Activated CD4-positive, alpha-beta T cell treated with anti-CD3 and anti-CD28 coated beads for 4 hours (primary cell): ENCODE measurements around the gene MEX3A.
A peak's percentile ranks its signal among the peaks of the same experiment; 100 is the strongest.
"Not testable (repeated sequence)": the region's sequence is repeated elsewhere in the genome, so short reads cannot be mapped to it uniquely, and the experiment has no call there.

Source experiments
- DNase-seq, 2 donors: peaks; one replicate each; pipeline ENCODE4 v3.0.0-alpha.2; 2020

MEX3A gene

DNA sequence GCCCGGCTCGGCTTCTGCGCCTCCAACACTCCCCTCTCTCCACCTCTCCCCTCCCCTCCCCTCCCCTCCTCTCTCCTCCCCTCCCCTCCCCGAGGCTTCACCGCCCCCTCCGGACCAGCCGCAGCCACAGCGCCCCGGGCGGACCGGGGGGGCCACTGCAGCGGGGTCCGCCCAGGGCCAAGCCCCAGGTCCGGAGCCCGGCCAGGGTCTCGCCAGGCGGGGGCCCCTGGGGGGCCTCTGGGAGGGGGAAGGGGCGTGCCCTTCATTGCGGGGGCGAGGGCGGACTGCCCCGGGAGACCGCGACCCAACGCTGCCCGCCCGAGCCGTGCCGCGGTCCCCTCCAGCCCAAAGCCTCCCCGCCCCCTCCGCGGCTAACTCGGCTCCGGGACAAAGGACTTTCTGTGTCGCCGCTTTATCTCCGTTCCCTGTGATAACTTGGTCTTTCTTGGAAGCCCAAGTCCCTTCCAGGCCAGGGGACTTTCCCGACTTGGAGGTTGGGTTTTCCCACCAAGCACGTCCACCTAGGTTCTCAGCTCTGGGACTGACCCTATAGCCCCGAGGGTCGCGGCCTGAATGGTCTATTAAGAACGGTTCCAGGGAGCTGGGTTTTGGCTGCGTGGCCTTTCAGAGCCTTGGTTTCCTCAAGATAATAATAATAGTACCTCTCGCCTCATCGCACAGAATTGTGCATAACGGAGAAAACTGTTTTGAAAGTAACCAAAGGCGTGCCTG, 28.3 kb downstream of the MEX3A start, which contains the start of gene UBQLN4:
Gene UBQLN4 (minus strand): TSS at position 31 of the 732 bp plus-strand sequence. CDS start 97 bp downstream, outside the sequence.
- DNase-seq: peak; percentile 84 to 89

DNA sequence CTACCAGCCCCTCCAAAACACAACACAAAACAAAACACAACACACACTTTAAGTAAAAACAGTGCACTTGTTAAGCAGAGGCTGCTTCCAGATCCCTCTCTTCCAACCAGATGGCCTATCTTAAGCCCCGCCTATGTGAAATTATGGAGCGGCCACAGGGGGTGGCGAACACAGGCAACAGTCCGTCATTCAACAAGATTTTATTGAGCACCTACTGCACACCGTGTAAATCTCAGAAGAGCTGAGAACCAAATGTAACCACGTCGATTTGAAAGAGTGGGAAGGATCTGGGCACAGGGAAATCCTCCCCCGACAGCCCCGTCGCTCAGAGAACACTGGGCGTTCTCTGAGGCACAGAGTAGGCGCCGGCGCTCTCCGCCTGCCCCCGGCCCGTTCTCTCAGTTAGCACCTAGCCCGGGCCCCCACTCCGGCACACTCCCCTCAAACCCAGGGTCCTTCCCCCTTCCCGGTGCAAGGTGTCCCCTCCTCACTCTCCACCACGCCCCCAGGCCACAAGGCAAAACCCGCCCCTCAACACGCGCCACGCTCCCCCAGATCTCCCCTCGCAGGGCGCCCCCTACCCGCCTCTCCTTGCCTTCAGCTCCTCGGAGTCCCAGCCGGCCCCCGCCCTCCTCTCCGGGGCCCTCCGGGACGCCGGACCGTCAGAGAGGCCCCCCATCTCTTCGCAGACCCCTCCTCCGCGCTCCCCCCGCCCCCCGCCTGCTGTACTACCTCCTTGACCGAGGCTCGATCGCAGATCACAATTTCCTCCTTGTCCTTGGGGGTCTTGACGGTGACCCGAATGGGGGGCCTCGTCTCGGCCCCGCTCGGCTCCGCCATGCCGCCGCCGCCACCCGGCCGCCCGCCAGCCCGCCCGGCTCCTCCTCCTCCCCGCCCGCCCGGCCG, 29.1 kb downstream of the MEX3A start:
- DNase-seq: peak; percentile 72 to 73

DNA sequence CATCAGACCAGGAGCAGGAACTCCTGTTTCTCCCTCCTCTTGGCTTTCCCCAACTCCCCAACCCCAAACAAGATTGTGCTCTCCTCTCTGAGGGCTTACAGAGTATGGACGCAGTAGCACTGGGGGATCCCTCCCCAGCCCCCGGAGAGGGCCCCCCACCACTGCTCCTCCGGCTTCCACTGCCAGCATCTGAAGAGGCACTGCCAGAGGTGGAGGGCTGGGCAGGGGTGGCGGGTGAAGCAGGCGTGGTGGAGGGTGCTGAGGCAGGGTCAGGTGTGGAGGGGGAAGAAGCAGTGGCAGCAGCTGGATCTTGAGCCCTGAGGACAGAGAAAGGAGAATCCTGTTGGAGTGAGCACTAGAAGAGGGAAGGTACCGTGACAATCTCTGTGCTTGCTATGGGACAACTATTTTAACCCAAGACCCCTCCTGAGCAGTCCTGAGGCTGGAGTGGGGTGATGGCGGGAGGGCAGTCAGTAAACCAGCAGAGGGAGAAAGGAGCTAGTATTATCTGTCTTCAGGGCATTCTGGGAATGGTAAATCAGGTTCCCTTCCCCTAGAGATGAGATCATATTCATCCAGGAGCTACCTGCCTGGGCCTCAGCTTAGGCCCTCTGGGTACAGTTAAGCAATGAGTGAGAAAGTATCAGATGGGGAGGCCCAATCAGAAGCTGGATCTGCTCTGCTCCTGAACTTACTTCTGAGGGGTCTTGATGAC, 31.1 kb downstream of the MEX3A start:
- DNase-seq: no peak

DNA sequence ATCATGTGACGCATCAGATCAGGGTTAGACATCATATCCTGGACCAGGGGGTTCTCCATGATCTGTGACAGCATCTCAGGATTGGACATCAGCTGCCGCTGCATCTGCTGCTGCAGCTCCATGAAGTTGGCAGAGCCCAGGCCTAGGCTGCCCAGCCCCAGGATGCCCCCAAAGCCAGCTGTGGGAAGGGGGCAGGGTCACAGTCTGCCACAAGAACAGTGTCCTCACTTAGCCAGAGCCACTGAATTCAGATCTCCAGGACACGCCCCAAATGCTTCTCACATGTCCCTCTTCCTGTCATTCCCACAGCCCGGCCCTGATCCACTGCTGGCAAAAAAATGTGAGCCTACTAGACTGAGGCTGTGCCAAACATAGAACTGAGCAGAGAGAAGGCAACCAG, 31.9 kb downstream of the MEX3A start:
- DNase-seq: no peak

DNA sequence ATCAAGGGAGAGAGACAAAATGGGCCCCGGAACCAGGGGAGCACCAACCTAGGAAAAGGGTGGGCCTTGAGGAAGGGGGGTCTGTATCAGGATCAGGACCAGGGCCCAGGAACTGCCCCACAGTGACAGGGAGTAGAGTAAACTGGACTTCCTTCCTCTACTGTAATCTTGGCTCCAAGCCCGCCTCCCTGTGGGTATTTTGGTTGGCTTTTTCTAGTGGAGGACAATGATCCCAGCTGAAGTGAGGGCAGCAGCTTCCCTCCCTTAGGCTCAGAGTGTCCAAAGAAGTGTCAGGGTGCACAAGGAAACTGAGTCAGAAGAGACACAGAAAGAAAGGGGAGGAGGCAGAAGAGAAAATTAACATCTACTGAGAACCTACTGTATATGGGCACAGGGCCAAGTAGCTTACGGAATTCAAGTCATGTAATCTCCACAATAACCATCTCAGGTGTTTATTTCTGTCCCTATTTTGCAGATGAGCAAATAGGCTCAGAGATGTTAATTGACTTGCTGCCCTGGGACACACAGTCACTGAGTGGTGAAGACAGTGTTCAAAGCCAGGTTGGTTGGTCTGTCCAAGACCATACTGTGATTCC, 33.5 kb downstream of the MEX3A start:
- DNase-seq: no peak

DNA sequence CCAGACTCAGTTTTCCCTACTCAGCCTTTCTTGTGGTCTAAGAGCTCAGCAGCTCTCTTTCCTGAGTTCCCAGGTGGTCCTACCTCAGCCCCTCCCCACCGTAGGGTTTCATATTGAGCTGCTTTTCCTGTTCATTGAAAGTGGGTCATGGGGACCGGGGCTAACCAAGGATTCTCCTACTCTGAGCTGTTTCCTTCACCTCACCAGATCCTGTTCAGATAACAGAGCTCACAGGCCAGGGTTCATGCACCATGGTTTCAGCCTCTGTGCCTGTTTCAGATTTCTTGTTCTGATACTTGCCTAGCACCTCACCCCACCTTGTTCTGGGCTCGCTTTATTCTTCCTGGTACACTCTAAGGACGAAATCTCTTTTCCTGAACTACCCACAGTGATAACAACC, 37.2 kb downstream of the MEX3A start:
- no peak for DNase-seq

DNA sequence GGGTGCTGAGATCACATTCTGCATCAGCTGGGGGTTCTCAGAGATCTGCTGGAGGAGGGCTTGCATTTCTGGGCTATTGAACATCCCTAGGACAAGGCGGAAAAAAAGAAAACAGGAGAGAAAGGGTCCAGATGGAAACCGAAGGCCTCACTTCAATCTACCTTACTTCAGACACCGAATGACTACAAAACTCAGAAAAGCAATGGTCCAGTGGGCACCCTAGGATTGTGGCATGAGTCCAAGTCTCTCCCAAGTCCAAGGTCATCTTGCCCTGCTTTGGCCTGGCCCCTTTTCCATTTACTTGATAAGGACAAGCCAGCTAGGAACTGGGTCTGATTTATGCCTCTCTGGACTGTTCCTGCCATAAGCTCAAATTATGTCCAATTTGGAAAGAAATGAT, 39.4 kb downstream of the MEX3A start:
- no peak for DNase-seq

DNA sequence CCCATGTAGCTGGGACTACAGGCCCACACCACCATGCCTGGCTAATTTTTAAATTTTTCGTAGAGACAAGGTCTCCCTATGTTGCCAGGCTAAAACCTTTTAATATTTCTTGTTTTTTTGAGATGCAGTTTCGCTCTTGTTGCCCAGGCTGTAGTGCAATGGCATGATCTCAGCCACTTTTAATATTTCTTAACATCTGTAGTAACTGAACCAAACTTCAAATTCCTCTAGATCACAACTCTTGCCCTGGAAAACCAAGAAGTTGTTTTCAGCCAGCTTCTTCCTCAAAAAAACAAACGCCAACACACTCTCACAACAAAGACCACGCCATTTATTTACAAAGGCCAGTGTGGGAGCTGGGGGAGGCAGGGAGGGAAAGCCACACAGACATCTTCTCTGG, 47.3 kb downstream of the MEX3A start:
- not testable (repeated sequence) for DNase-seq

DNA sequence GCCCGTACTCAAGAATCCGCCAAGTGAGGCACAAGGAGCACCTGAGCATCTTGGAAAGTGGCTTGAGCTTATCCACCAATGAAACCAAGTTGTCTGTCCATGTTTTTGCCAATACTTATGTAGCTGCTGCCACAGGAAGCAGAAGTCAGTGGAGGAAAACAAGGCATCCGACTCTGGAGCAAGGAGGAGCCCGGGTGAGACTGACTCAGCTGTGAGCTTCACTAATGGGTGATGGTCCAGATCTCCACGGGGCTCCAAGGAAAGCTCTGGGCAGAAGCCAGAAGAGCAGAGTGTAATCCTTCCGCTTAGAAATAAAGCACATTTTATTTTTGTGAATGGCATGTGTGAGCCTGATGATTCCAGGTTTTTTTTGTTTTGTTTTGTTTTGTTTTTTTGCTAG, 49.3 kb downstream of the MEX3A start:
- no peak for DNase-seq

DNA sequence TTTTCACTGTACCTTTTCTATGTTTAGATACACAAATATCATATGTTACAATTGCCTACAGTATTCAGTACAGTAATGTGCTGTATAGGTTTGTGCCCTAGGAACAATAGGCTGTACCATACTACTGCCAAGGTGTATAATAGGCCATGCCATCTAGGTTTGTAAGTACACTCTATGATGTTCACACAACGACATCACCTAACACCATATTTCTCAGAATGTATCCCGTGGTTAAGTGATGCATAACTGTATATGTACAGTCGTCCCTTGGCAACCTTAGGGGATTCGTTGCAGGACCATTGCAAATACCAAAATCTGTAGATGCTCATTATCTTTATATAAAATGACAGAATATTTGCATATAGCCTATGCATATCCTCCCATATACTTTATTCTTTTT, 55.7 kb downstream of the MEX3A start:
- no peak for DNase-seq

DNA sequence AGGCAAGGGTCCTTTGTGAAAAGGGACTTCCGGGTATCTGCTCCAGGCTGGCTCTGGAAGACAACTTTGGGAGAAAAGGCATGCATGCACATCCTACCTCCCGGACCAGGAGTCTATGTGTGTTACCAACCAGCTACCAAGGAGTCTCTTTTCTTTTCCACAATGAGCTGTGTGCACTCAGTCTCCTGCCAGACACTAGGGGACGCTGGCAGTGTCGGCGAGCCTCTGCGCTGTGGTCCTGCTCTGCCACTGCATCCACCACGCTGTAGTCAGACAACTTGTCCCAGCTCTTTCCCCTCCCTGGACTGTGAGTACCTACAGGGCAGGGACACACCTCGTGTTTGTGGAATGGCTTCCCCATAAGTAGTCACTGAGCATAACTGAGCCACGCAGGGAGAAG, 56.4 kb downstream of the MEX3A start:
- no peak for DNase-seq

DNA sequence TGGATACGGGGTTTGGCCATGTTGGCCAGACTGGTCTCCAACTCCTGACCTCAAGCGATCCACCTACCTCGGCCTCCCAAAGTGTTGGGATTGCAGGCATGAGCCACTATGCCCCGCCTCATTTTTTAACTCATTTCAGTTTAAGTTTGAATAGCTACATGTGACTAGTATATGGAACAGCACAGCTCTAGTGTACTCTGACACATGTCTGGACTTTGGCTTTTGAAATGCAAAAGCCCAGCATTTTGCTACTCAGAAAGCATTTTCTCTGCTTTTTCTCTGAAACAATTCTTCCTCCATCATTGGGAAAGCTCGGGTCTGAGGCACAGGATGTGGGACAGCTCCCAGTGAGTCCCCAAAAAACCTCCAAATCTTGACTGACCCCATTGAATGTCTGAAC, 57.5 kb downstream of the MEX3A start:
- DNase-seq: no peak
